HG03460 (cell line): ENCODE results near the gene ZFP92.
"Not testable (repeated sequence)": the region's sequence is repeated elsewhere in the genome, so short reads cannot be mapped to it uniquely, and the experiment has no call there.

Experiments used
- ATAC-seq: cut with Tn5 transposase; IDR thresholded peaks from one replicate; pipeline ENCODE4 v1.9.1; 2021; ENCODE audit not compliant: unreplicated experiment

The ZFP92 gene

GRCh38 chrX:153384973-153385372 lies 26.3 kb upstream of the ZFP92 start:
- not testable (repeated sequence) for ATAC-seq

- ATAC-seq: no peak
Observed at GRCh38 chrX:153386097-153386496, 25.2 kb upstream of the ZFP92 start.

- no peak for ATAC-seq
Observed at GRCh38 chrX:153387345-153387744, 23.9 kb upstream of the ZFP92 start.

DNA sequence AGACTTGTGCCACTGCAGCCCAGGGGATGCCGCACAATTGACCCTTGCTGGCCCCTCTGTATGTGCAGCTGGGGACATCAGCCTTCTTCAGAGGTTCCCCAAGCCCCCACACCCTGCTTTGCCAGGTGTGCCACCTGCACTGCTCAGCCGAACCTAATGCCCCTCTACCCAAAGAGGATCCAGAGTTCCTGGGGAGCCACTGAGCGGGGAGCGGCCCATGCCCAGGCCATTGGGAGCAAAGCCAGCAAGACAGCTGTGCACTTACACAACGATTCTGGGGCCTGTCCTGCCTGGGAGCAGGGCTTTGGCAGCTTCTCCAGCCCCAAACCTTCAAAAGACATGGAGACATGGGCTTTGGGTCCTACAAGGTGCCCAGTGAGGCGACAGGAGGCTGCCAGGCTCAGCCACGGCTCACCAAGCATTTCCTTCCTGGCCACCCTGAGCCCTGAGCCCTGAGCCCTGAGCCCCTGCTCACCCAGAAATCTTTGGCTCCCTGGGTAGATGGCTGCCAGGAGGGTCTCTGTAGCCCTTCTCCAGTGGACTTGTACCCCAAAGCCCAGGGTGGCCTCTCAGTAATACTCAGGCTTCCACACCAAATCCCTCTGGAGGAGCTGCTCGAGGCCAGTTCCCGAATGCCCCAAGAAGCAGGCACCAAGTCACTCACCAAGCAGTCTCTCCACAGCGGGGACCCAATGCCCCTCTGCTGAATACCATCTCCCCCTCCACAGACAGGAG lies 23.1 kb upstream of the ZFP92 start:
- ATAC-seq: no peak

DNA sequence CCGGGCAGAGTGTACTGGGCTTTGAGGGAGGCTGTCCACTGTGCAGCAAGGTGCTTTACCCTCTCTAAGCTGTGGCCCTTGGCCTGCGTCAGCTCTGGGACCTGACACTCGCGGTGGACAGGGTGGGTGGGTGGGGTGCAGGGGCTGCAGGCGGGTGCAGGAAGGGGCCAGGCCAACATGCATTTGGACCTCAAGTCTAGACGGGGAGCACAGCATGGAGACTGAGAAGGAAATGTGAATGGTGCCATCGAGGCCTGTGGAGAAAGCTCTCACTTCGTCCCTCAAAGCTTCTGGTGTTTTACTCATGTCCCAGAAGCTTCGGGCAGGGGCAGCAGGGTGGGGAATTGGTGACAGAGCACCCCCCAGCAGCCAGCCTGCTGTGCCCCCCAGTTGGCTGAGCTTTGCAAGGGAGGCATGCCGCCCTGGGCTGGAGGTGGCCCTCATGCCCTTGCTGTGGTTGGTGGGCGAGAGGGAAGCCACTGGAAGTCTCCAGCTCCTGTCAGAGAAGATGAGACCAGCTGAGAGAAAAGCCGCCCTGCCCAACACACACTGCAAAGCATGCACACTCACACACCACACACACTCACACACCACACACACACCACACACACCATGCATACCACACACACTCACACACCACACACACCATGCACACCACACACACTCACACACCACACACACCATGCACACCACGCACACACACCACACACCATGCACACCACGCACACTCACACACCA lies 22.4 kb upstream of the ZFP92 start:
- ATAC-seq: no peak

- not testable (repeated sequence) for ATAC-seq
Observed at GRCh38 chrX:153389460-153389768, 21.9 kb upstream of the ZFP92 start.

DNA sequence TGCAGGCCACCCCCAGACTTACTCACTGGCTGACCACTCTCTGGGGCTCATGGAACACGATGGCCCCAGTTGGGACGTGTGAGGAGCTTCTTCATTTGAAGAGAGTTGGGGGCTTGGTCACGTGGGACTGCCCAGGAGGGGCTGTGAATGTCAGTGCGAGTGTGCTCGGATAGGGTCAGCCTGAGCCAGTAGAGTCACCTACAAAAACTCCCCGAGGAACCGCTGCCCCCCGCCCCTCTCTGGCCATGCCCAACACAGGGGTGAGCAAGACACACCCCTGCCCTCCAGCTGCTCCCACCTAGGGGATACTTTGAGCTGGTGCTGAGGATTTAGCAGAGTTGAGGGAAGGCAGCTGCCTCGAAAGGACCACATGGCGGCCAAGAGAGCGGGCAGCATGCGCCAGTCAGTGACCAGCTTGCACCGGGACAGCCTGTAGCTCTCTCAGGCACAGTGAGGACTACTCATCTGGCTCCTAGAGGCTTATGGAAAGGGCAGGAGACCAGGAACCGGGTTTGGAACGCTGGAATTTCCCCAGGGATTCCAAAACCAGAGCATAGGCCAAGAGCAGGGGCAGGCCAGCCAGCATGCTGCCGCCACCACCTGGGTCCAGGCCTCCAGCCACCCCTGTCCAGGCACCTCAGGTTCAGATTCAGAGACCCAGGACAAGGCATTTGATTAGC lies 18.5 kb upstream of the ZFP92 start:
- no peak for ATAC-seq

- ATAC-seq: no peak
Observed at GRCh38 chrX:153394612-153395011, 16.7 kb upstream of the ZFP92 start.

- ATAC-seq: no peak
Observed at GRCh38 chrX:153395613-153396319, 15.5 kb upstream of the ZFP92 start.

- no peak for ATAC-seq
Observed at GRCh38 chrX:153396320-153397195, 14.7 kb upstream of the ZFP92 start.

GRCh38 chrX:153397256-153397960 lies 13.9 kb upstream of the ZFP92 start:
- ATAC-seq: no peak

GRCh38 chrX:153398275-153398960 lies 12.9 kb upstream of the ZFP92 start:
- no peak for ATAC-seq

DNA sequence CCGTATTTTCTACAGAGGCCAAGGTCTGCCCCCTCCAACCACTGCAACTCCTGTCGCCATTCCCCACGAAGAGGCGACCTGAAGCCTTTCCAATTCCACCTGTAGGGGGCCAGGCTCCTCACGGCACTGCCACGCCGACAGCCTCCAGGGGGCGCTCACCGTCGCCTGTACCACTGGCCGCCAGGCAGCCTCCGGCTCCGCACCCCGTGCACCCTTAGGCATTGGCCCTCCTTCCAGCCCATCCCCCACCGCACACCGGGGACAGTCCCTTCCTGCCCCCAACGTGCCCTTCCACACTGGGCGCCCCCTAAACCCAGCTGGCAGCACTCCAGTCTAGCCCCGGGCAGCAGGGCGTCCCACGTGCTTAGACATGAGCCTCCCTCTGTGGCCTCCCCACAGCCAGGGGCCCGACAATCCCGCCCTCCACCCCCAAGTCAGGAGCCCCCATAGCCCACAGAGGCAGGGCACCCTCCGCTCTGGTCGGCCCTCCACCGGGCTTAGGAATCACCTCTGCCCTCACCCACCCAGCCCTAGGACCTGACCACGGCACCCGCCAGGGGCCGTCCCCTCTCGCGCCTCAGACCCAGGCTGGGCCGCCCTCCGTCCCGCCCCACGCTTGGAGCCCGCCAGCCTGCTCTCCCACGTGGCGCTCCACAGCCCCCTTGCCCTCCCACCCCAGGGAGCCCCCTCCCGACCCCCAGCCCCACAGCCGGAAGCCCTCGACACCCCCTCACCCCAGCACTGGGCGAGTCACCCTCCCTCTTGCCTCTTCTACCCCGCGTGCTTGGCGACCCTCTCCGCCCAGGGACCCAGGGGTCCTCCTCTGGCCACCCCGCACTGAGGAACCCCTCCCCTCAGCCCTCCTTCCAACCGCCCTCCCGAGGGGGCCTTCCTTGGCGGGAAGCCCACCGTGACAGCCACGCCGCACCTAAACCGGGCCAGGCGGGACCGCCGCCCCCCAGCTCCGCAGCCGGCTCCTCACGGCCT lies 10.8 kb upstream of the ZFP92 start:
- no peak for ATAC-seq

- ATAC-seq: no peak
Observed at GRCh38 chrX:153401133-153401764, 10.0 kb upstream of the ZFP92 start, which contains the start of gene PNMA6E. Gene PNMA6E, minus strand, starts transcription at chrX:153401350. Its CDS starts 2,501 bp downstream, at chrX:153398849.

DNA sequence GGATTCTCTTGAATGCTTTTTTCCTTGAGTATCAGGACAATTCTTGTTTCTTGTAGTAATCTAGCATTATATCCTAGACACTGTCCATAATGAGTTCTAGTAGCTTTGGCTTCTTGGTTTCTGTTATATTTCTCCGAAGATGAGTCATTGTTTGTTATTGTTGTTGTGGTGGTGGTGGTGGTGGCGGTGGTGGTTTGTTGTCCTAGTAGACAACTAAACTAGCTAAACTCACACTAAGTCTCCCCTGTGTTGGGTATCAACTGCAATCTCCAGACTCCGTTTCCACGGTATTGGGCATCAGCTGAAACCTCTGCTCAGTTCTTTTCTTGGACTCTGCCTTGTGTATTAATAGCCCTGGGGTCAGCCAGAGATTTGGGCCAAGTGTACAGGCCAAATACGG lies 6.9 kb upstream of the ZFP92 start:
- not testable (repeated sequence) for ATAC-seq

DNA sequence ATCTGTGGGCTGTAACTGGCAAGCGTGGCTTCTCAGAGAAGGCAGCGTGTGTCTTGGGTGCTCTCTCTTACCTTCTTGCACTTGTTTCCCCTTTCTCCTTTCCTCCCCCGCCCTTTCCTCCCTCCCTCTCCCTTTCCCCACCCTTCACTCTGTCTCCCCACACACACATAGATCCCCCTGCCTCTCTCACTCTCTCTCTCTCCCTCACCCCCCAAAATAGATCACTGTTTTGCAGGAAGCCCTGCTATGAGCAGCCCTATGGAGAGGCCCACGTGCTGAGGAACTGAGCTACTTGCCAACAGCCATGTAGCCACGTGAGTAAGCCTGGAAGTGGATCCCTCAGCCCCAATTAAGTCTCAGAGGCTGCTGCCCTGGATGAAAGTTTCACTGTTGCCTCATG lies 5.8 kb upstream of the ZFP92 start:
- ATAC-seq: no peak

DNA sequence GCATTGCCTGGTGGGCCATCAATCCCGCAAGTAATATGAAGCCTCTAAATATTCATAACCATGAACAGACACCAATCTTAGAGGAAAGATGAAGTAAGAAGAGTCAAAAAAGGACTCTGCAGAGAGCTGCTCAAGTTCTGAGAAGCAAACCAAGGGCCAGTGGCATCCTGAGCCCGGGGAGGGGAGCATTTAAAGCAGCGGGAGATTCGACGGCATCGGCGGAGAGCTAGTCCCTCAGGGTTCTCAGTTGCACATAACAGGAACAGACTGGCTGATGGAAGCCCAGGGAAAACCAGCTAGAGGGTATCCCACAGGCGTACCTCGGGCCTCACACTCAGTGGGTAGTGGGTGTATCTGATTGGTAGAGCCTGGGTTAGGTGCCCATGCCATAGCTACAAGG lies 5.3 kb upstream of the ZFP92 start:
- no peak for ATAC-seq

- ATAC-seq: no peak
Observed at GRCh38 chrX:153406903-153407302, 4.4 kb upstream of the ZFP92 start.
